Thoracic aorta (tissue), 2 donors: ENCODE measurements around the gene DNAH3. TPM values are rescaled to one million over a fixed set of nuclear protein-coding genes. Genes with fewer than 3 reads are reported as not detected.

Experiments used
- ATAC-seq: fragments of 150-250 bp; one replicate; pipeline ENCODE4 v1.8.0; 2017; ENCODE audit warnings: low read depth; ENCODE audit not compliant: insufficient number of reproducible peaks, low FRiP score
- DNase-seq: peaks from one replicate; pipeline ENCODE4 v3.0.0-alpha.2; 2020; ENCODE audit warnings: low spot score
- H3K27ac ChIP-seq, 2 donors: fragments of 200-600 bp; sonication (generic); 1 replicate in 1 of 2; 2 replicates in 1 of 2; pipeline ENCODE4 v1.5.1; 2016; ENCODE audit warnings: mild to moderate bottlenecking in 2 of 2, moderate library complexity in 2 of 2
- H3K27me3 ChIP-seq: fragments of 200-600 bp; sonication (generic); replicated peaks from 2 replicates; pipeline ENCODE4 v1.6.0; 2016; ENCODE audit warnings: mild to moderate bottlenecking; ENCODE audit not compliant: insufficient read depth
- H3K36me3 ChIP-seq: fragments of 200-600 bp; sonication (generic); one replicate; pipeline ENCODE4 v1.5.1; 2016
- H3K4me1 ChIP-seq, 2 donors: fragments of 200-600 bp; sonication (generic); 1 replicate in 1 of 2; 2 replicates in 1 of 2; pipeline versions ENCODE4 v1.5.1 to v1.6.0; 2016; ENCODE audit warnings: low read depth in 2 of 2, mild to moderate bottlenecking in 1 of 2; ENCODE audit not compliant: control insufficient read depth in 1 of 2
- H3K4me3 ChIP-seq: fragments of 200-600 bp; sonication (generic); 2 replicates; pipeline ENCODE4 v1.5.1; 2016; ENCODE audit warnings: mild to moderate bottlenecking
- H3K9me3 ChIP-seq: fragments of 200-600 bp; sonication (generic); 2 replicates; pipeline ENCODE4 v1.5.1; 2016
- total RNA-seq, 2 donors: library from RNA; depleted of rRNA; stranded (reverse); fragments of >200 nt; gene quantifications; one replicate each; pipeline versions ENCODE4 v1.1.0 to v1.2.3, GENCODE V29; 2016
- TF ChIP-seq, protein P1 (sequence below): fragments of 200-600 bp; sonication (generic); IDR thresholded peaks from one replicate; pipeline ENCODE4 v1.5.1; 2019; ENCODE audit warnings: antibody characterized with exemption

The DNAH3 gene
- total RNA-seq, 2 donors from 2014 or later: not detected

DNA sequence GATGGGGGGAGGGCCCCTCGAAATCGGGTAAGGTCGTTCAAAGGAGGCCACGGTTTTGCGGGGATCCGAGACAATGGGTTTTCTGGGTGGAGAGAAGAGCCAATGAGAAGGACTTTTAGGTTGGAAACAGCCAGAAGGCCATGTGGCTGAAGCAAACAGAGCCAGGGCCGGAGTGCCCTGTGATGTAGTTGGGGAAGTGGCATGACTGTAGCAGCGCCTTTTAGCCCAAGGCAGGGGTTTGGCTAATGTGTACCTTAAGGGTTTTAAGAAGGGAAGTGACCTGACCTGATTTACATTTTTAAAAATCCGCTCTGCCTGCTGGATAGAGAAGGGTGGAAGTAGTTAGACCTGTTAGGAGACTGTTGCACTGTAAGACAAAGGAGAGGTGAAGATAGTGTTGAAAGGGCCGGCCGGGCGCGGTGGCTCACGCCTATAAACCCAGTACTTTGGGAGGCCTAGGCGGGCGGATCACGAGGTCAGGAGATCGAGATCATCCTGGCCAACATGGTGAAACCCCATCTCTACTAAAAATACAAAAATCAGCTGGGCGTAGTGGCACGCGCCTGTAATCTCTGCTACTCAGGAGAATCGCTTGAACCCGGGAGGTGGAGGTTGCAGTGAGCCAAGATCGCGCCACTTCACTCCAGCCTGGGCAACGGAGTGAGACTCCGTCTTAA lies 249.1 kb downstream of the DNAH3 start:
- H3K9me3 ChIP-seq: no peaks in the 10 kb centered on the region
- H3K4me1 ChIP-seq: peaks cover 56 to 72% of the 10 kb centered on the region in 2 donors
- DNase-seq: no peak
- no peaks in the 10 kb centered on the region for H3K36me3 ChIP-seq
- H3K4me3 ChIP-seq: peak overlapping the region; percentile 85
- no peak for ATAC-seq
- TF ChIP-seq, protein P1, sequence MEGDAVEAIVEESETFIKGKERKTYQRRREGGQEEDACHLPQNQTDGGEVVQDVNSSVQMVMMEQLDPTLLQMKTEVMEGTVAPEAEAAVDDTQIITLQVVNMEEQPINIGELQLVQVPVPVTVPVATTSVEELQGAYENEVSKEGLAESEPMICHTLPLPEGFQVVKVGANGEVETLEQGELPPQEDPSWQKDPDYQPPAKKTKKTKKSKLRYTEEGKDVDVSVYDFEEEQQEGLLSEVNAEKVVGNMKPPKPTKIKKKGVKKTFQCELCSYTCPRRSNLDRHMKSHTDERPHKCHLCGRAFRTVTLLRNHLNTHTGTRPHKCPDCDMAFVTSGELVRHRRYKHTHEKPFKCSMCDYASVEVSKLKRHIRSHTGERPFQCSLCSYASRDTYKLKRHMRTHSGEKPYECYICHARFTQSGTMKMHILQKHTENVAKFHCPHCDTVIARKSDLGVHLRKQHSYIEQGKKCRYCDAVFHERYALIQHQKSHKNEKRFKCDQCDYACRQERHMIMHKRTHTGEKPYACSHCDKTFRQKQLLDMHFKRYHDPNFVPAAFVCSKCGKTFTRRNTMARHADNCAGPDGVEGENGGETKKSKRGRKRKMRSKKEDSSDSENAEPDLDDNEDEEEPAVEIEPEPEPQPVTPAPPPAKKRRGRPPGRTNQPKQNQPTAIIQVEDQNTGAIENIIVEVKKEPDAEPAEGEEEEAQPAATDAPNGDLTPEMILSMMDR: no peak
- H3K27me3 ChIP-seq: no peaks in the 10 kb centered on the region
- H3K27ac ChIP-seq: peak overlapping the region; percentile 95 to 100

DNA sequence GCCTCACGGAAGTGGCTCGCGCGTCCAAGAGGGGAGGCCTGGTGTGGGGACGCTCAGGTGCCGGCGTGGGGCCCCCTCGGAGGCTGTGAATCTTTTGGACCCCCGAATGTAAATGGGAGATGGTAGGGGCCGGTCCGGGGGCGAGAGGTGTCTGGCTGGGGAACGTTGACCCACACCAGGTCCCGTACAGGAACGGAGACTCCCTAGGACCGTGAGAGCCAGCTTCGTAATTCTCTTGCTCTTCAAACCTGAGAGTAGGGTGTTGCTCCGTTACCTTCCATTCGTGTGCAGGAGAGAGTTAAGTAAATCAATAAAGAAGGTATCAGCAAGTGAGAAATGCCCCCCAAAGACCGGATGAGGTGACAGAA lies 249.6 kb downstream of the DNAH3 start:
- ATAC-seq (no peak), DNase-seq (no peak)
- TF ChIP-seq, protein P1: no peak
- Histone ChIP-seq H3K27me3 (no peaks in the 10 kb centered on the region), H3K9me3 (no peaks in the 10 kb centered on the region), H3K4me3 (peak overlapping the region; percentile 85), H3K4me1 (peaks cover 55 to 67% of the 10 kb centered on the region in 2 donors), H3K27ac (peak overlapping the region; percentile 95 to 100), H3K36me3 (no peaks in the 10 kb centered on the region)

DNA sequence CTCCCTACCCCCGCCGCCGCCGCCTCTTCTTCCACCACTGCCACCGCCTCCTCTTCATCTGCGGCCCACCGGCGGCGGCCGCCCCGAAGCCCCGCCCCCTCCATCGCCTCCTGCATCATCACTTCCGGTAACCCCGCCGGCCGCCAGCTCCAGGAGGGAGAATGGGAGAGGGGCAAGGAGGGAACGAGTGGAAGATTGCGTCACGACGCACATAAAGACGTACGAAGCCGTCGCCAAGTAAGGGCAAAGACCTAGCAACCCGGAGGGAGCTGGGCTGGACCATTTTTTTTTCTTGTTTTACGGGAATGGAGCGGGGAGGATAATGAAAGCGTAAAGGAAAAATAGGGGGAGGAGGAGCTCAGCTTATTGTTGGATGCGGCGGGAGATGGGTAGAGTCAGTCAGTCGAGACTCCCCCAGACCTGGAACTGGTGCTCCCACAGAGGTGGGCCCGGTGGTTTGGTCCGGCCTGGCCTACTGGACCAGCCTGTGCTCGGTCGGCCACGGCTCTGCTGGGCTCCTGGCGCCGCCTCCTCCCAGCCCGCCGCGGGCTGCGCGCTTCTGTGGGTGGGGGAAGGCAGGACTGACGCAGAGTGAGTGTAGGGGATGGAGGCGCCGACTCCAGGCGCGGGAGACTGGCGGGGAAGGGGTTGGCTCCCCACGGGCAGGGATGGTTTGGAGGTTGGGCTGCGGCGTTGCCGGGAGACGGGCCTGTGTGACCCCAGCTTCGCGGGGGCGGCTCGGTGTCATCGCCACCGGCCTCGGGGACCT lies 250.2 kb downstream of the DNAH3 start, which contains the start of the genes DCUN1D3 and LYRM1:
Gene DCUN1D3, minus strand, starts transcription at position 60 of the 769 bp plus-strand sequence. CDS start 37,820 bp downstream, outside the sequence.
Gene LYRM1, plus strand, starts transcription at position 473 of the 769 bp plus-strand sequence. CDS start 14,785 bp downstream, outside the sequence.
- peak within 1 kb of the TSS; percentile 95 to 100 for H3K27ac ChIP-seq
- no peaks in the 10 kb centered on the region for H3K36me3 ChIP-seq
- no peaks in the 10 kb centered on the region for H3K9me3 ChIP-seq
- TF ChIP-seq, protein P1: no peak
- ATAC-seq (peak; percentile 98), DNase-seq (peak; percentile 92)
- no peaks in the 10 kb centered on the region for H3K27me3 ChIP-seq
- peaks cover 49 to 66% of the 10 kb centered on the region in 2 donors for H3K4me1 ChIP-seq
- H3K4me3 ChIP-seq: peak within 1 kb of the TSS; percentile 85

DNA sequence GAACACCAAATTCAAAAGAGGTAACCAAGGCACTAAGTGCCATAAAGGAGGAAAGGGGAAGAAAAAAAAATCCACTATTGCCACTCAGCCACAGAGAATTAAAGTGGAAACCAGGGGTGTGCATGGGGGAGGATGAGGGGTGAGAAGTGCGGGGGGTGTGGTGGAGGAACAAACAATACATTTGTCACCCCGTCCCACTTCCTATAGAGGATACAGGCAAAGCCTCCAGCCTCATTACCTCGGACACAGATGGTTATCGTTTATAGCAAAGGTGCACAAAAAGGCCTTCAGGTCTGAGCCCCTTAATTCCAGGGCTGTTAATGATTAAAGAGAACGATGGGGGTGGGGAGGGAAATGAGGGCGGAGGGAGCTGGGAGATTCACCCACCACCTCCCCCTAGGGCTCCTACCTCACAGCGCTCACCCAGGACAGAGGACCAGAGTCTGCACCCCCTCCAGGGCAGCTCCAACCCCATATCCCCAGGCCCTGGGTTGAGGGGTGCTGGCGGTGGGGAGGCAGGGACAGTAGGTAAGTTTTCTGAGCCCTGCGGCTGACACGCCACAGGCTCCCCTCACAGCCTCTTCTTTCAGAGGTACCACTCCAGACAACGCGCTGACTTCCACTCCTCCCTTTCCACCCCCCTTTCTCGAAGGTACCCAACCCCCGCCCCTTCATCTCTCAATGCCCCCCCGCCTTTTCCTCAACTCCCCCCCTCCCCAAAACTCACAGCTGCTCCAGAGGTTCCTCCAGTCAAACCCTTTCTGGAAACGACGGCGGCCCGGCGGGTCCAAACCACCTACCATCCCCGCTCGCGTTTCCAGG lies 251.0 kb downstream of the DNAH3 start:
- no peak for DNase-seq
- Histone ChIP-seq H3K27ac (peak overlapping the region; percentile 95 to 100), H3K4me1 (peaks cover 41 to 58% of the 10 kb centered on the region in 2 donors), H3K9me3 (no peaks in the 10 kb centered on the region), H3K36me3 (no peaks in the 10 kb centered on the region), H3K27me3 (no peaks in the 10 kb centered on the region), H3K4me3 (peak overlapping the region; percentile 85)
- TF ChIP-seq, protein P1: no peak
- ATAC-seq: no peak
